ENCODE results near the gene AEBP1.

- TF ChIP-seq CTCF (conservative IDR thresholded peaks at IDR 0.05; ENCODE audit: low read depth, low read length), result no peak
- TF ChIP-seq EZH2 (IDR thresholded peaks at IDR 0.05; ENCODE audit: borderline replicate concordance, low read depth, low read length, poor library complexity, severe bottlenecking), result no peak
Observed at GRCh38 chr7:44099669-44100068, 4.5 kb upstream of the AEBP1 start.

Measured in A673 (cell line).